Dedifferentiated amniotic fluid mesenchymal stem cell (primary cell): ENCODE measurements around the gene LIPK.

ENCODE experiments used
- DNase-seq: peaks from one replicate; pipeline ENCODE4 v3.0.0-alpha.2; 2016; ENCODE audit errors: extremely low spot score

The LIPK gene

DNA sequence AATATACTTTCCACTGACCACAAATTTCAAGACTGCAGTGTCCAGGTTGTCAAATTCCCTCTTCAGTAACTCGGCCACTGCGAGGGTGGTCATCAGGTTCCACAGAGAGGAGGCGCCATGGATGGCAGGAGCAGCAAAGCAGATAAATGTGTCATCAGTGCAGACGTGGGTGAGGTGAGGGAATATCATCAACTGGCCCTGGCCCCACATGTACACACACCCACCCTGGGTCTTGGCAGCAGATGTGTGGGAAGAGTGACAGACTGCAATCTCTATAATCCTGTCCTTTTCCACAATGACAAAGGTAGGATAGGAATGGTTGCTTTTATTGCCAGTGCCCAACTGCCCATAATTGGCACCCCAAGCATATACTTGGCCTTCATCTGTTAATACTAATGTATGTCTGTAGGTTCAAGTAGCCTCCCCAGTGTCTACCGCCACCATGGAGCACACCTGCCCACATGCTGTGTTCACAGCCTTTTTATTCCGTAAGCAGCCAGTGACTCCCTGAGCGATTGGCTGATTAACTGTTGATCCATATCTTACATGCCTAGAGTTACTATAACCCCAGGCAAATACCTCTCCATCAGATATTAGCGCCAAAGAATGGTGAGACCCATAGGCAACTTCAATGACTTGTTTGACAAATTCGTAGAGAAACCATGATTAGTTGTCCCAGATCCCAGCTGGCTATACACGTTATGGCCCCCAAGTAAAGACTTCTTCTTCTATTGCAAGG, 80.2 kb downstream of the LIPK start:
- no peak for DNase-seq

DNA sequence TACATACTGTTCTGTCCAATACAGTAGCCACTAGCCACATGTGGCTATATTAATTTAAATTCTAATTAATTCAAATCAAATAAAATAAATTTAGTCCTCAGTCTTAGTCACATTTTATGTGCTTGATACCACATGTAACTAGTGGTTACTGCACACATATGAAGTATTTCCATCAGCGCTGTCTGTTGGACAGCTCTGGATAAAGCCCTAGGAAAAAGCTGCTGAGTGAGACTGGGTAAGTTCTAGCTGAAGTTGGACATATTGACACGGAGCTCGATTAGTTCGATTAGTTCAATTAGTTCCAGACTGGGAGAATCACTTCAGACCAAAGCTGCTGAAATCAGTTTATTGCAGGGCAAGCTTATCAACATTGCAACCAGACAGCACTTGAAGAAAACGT, 81.4 kb downstream of the LIPK start:
- DNase-seq, result no peak

GRCh38 chr10:88788924-88789323, 82.9 kb downstream of the LIPK start:
- DNase-seq, result no peak

DNA sequence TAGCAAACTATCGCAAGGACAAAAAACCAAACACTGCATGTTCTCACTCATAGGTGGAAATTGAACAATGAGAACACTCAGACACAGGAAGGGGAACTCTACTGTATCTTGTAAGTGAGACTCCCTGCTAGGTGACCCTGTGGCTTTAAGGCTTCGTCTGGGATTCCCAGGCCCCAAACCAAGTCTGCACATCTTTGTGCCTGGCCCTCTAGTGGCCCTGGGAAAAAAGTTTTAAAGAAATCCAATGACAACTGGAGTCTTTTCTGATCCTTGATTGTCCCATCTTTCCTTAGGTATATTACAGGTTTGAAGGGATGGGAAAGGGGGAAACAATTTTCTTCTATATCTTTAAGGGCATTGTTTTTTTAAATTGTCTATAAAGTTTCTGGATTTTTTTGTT, 85.9 kb downstream of the LIPK start:
- DNase-seq, result no peak

GRCh38 chr10:88792661-88793060, 86.6 kb downstream of the LIPK start:
- no peak for DNase-seq

GRCh38 chr10:88793712-88794299, 87.8 kb downstream of the LIPK start:
- DNase-seq, result no peak

DNA sequence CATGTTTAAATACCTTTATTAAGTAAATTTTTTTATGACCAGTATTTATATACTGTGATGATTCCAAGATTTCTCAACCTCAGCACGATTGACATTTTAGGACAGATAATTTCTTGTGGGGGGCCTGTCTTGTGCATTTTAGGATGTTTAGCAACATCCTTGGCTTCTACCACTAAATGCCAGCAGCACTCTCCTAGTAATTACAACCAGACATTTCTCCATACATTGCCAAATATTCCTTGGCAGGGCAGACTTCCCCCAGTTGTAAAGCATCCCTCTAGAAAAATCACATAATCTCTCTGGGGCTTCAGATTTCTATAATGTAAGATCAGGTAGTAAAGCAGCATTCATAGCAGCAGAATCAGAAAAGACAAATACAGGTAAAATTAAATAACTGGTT, 88.7 kb downstream of the LIPK start:
- DNase-seq, result no peak

- no peak for DNase-seq
Measured at GRCh38 chr10:88800152-88801125, 94.4 kb downstream of the LIPK start.
